AG04450 (cell line): ENCODE measurements around the gene SIRPB1. TPM values are rescaled to one million over a fixed set of nuclear protein-coding genes. Genes with fewer than 3 reads are reported as not detected.

Experiments used
- CTCF ChIA-PET: fragments of 300-600, 350-600 bp; formaldehyde crosslinking; extraction: SDS; loops from one replicate; lab custom pipeline; 2022; ENCODE audit warnings: antibody characterized with exemption, inconsistent platforms; lab: Charles Lee
- POLR2A ChIA-PET: fragments of 350-600 bp; formaldehyde crosslinking; extraction: SDS; loops from one replicate; lab custom pipeline; 2021; ENCODE audit warnings: antibody characterized with exemption, inconsistent platforms; lab: Yijun Ruan, JAX
- DNase-seq: peaks from one replicate; pipeline ENCODE4 v3.0.0-alpha.2; 2011; ENCODE audit warnings: low read depth, low spot score
- H3K27ac ChIP-seq: one replicate; pipeline ENCODE4 v1.5.1; 2012; ENCODE audit warnings: low read depth, low read length, control low read depth
- H3K27me3 ChIP-seq: one replicate; pipeline ENCODE4 v1.6.0; 2012; ENCODE audit warnings: low read length; ENCODE audit not compliant: control insufficient read depth, insufficient read depth
- H3K4me3 ChIP-seq: 2 replicates; pipeline ENCODE4 v1.5.1; 2011; ENCODE audit warnings: mild to moderate bottlenecking, low read depth, low read length, control low read depth
- H3K9me3 ChIP-seq: 2 replicates; pipeline ENCODE4 v1.5.1; 2012; ENCODE audit warnings: low read length; ENCODE audit not compliant: control insufficient read depth, insufficient read depth
- CTCF ChIP-seq: IDR thresholded peaks from 2 replicates; pipeline ENCODE4 v1.5.1; 2011; ENCODE audit warnings: low read depth, low read length, control low read depth, inconsistent platforms
- polyA plus RNA-seq: library from polyadenylated mRNA; depleted of rRNA; stranded (reverse); fragments of >200 nt; gene quantifications from 2 replicates; pipeline ENCODE4 v1.2.3, GENCODE V29; 2011

Gene SIRPB1
- polyA plus RNA-seq, 1 experiment: not detected

GRCh38 chr20:1622450-1622849 is 2.6 kb upstream of the SIRPB1 start:
- Histone ChIP-seq H3K27ac (no peak overlapping the region), H3K9me3 (no peaks in the 10 kb centered on the region), H3K4me3 (no peak overlapping the region), H3K27me3 (peaks cover 5% of the 10 kb centered on the region)
- TF ChIP-seq CTCF: no peak
- ChIA-PET CTCF (no interaction called here), POLR2A (no interaction called here)
- no peak for DNase-seq

- ChIA-PET POLR2A (no interaction called here), CTCF (no interaction called here)
- Histone ChIP-seq H3K4me3 (no peak overlapping the region), H3K27ac (no peak overlapping the region), H3K9me3 (no peaks in the 10 kb centered on the region), H3K27me3 (no peaks in the 10 kb centered on the region)
- DNase-seq: no peak
- no peak for TF ChIP-seq CTCF
These were observed 1.5 kb upstream of the SIRPB1 start for GRCh38 chr20:1621316-1621715.

- DNase-seq: no peak
- Histone ChIP-seq H3K27ac (no peak overlapping the region), H3K4me3 (no peak overlapping the region), H3K27me3 (no peaks in the 10 kb centered on the region), H3K9me3 (no peaks in the 10 kb centered on the region)
- TF ChIP-seq CTCF: no peak
- CTCF ChIA-PET: no interaction called here
- POLR2A ChIA-PET: no interaction called here
These were observed 762 bp downstream of the SIRPB1 start for GRCh38 chr20:1618954-1619540.

- no peak overlapping the region for H3K27ac ChIP-seq
- POLR2A ChIA-PET: no interaction called here
These were observed 1.3 kb downstream of the SIRPB1 start for GRCh38 chr20:1618479-1618878.

More at GRCh38 chr20:1618479-1618878, 1.3 kb downstream of the SIRPB1 start:
- Histone ChIP-seq H3K4me3 (no peak overlapping the region), H3K27me3 (no peaks in the 10 kb centered on the region), H3K9me3 (no peaks in the 10 kb centered on the region)
- CTCF ChIA-PET: no interaction called here
- no peak for DNase-seq
- no peak for TF ChIP-seq CTCF
